ENCODE results near the gene FMN1. TPM values are rescaled to one million over a fixed set of nuclear protein-coding genes. Genes with fewer than 3 reads are reported as not detected.

Gene FMN1
- total and polyA plus RNA-seq, 2 of the 13 experiments (the other 11 are each of a cell fraction or from before 2014, with no cell fraction given): 0.20 to 0.60 TPM

- TF ChIP-seq RARG (CRISPR knock-in tag; IDR thresholded peaks at IDR 0.05; ENCODE audit: low read depth) (no peak), BHLHE40 (IDR thresholded peaks at IDR 0.05; ENCODE audit: low read length) (no peak), MLXIP (CRISPR knock-in tag; IDR thresholded peaks at IDR 0.05; ENCODE audit: borderline replicate concordance) (no peak), FOSL1 (CRISPR knock-in tag; IDR thresholded peaks at IDR 0.05; ENCODE audit: borderline replicate concordance) (no peak), ZNF589 (CRISPR knock-in tag; conservative IDR thresholded peaks at IDR 0.05) (no peak), ZNF383 (CRISPR knock-in tag; IDR thresholded peaks at IDR 0.05; ENCODE audit: borderline replicate concordance) (no peak)
These were observed 12.1 kb downstream of the FMN1 start (continued) for GRCh38 chr15:33182278-33182905.

- Histone ChIP-seq H3K27ac (ENCODE audit: extremely low read length, insufficient read depth, low read length) (no peak overlapping the region), H3K79me2 (ENCODE audit: insufficient read depth, low read length) (no peaks in the 10 kb centered on the region), H3K36me3 (replicated peaks in 1 of 2; ENCODE audit: control insufficient read depth in 1 of 2, insufficient read depth in 2 of 2, low read length in 2 of 2) (no peaks in the 10 kb centered on the region), H4K20me1 (ENCODE audit: insufficient read depth, low read length) (no peaks in the 10 kb centered on the region), H3K9ac (ENCODE audit: insufficient read depth, low read depth, low read length) (no peak overlapping the region), H3K4me1 (ENCODE audit: insufficient read depth, low read length) (no peaks in the 10 kb centered on the region; the same call in 1 of the 2 replicates), H3K9me3 (ENCODE audit: low read length) (no peaks in the 10 kb centered on the region), H3K4me2 (ENCODE audit: low read depth, low read length) (no peak overlapping the region), H3K4me3 (replicated peaks in 1 of 3; ENCODE audit: insufficient read depth in 1 of 3, low read depth in 2 of 3, low read length in 3 of 3) (no peak overlapping the region), H2AFZ (ENCODE audit: low read length) (no peak overlapping the region), H3K27me3 (ENCODE audit: control insufficient read depth in 1 of 2, insufficient read depth in 2 of 2, low read length in 2 of 2) (no peaks in the 10 kb centered on the region)
- FAIRE-seq: no peak
- BruUV-seq (replicated peaks): no TSS peak
- ChIA-PET CTCF (ENCODE audit: low intra/inter-chr PET ratio, low total read pairs) (no interaction called here), POLR2A (no interaction called here)
- intact Hi-C loops (cut with micrococcal nuclease; ENCODE audit: unreplicated experiment) (no loop called here), in situ Hi-C loops (cut with HindIII; ENCODE audit: extremely low pct_ligation_motif_present, low pct_unique_long_range_greater_than_20kb) (no loop called here)
- WGBS (ENCODE audit: low lambda C conversion rate): 56% methylated on average over 5 of the region's 5 CpGs
- no peak for ATAC-seq
- no peak for DNase-seq (ENCODE audit: low spot score)
- TF ChIP-seq RFX1 (IDR thresholded peaks at IDR 0.05) (no peak), SAP130 (CRISPR knock-in tag; IDR thresholded peaks at IDR 0.05; ENCODE audit: low read depth) (no peak), ZBTB10 (CRISPR knock-in tag; IDR thresholded peaks at IDR 0.05; ENCODE audit: borderline replicate concordance) (no peak), JDP2 (CRISPR knock-in tag; IDR thresholded peaks at IDR 0.05; ENCODE audit: borderline replicate concordance) (no peak), ZSCAN31 (CRISPR knock-in tag; IDR thresholded peaks at IDR 0.05; ENCODE audit: low read depth) (no peak), SP2 (CRISPR knock-in tag; IDR thresholded peaks at IDR 0.05) (no peak), ZEB1 (IDR thresholded peaks at IDR 0.05; ENCODE audit: insufficient replicate concordance, low read depth) (no peak), TRIM24 (CRISPR knock-in tag; IDR thresholded peaks at IDR 0.05) (no peak), ZNF839 (CRISPR knock-in tag; IDR thresholded peaks at IDR 0.05; ENCODE audit: borderline replicate concordance) (no peak), RXRA (CRISPR knock-in tag; IDR thresholded peaks at IDR 0.05) (no peak)
These were observed 14.6 kb downstream of the FMN1 start for GRCh38 chr15:33179874-33180273.

Measured in HepG2 (cell line).